A673 (cell line): Measurements from ENCODE around the gene CTSZ.

Experiments used
- EZH2 ChIP-seq: fragments of 200-600 bp; sonication (generic); IDR thresholded peaks from 2 replicates; pipeline ENCODE4 v1.6.1; 2017; ENCODE audit warnings: borderline replicate concordance, low read depth, mild to moderate bottlenecking, mixed read lengths, antibody characterized with exemption, low read length; ENCODE audit not compliant: poor library complexity, severe bottlenecking
- TF ChIP-seq, protein P1 (sequence below): fragments of 300-800, 200-600 bp; sonication (generic); conservative IDR thresholded peaks from 2 replicates; pipeline ENCODE4 v1.5.1; 2017; ENCODE audit warnings: low read depth, mild to moderate bottlenecking, antibody characterized with exemption, low read length, moderate library complexity, mixed read lengths

DNA sequence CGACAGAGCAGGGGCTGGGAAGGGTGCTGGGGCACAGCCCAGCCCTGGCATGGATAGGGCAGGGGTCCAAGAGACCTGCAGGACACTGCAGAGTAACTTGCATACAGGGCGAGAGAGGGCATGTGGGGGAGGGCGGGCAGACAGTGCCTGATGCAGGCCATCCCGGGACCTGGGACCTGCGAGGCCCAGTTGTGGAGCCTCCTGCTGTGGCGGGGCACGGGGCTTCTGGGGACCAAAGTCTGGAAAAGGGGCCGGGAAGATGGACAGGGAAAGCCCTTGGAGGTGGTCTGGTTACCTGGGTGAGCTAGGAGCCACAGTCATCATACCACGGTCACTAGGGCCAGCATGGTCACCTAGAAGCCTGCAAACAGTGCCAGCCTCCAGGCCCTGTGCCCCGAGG, 11.8 kb upstream of the CTSZ start:
- TF ChIP-seq, protein P1, sequence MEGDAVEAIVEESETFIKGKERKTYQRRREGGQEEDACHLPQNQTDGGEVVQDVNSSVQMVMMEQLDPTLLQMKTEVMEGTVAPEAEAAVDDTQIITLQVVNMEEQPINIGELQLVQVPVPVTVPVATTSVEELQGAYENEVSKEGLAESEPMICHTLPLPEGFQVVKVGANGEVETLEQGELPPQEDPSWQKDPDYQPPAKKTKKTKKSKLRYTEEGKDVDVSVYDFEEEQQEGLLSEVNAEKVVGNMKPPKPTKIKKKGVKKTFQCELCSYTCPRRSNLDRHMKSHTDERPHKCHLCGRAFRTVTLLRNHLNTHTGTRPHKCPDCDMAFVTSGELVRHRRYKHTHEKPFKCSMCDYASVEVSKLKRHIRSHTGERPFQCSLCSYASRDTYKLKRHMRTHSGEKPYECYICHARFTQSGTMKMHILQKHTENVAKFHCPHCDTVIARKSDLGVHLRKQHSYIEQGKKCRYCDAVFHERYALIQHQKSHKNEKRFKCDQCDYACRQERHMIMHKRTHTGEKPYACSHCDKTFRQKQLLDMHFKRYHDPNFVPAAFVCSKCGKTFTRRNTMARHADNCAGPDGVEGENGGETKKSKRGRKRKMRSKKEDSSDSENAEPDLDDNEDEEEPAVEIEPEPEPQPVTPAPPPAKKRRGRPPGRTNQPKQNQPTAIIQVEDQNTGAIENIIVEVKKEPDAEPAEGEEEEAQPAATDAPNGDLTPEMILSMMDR, result no peak
- TF ChIP-seq EZH2, result no peak
